Effector CD4-positive, alpha-beta T cell (primary cell): ENCODE measurements around the gene SNU13.
"Not testable (repeated sequence)": the region's sequence is repeated elsewhere in the genome, so short reads cannot be mapped to it uniquely, and the experiment has no call there.

ENCODE experiments used
- DNase-seq: peaks from one replicate; pipeline ENCODE4 v3.0.0-alpha.2; 2020
- total RNA-seq: gene quantifications from one replicate; lab custom pipeline; 2026; lab: John Stamatoyannopoulos, UW

The SNU13 gene
- total RNA-seq = 75.8 reads per million, percentile 77 among the genes with 10 or more reads in this experiment

DNA sequence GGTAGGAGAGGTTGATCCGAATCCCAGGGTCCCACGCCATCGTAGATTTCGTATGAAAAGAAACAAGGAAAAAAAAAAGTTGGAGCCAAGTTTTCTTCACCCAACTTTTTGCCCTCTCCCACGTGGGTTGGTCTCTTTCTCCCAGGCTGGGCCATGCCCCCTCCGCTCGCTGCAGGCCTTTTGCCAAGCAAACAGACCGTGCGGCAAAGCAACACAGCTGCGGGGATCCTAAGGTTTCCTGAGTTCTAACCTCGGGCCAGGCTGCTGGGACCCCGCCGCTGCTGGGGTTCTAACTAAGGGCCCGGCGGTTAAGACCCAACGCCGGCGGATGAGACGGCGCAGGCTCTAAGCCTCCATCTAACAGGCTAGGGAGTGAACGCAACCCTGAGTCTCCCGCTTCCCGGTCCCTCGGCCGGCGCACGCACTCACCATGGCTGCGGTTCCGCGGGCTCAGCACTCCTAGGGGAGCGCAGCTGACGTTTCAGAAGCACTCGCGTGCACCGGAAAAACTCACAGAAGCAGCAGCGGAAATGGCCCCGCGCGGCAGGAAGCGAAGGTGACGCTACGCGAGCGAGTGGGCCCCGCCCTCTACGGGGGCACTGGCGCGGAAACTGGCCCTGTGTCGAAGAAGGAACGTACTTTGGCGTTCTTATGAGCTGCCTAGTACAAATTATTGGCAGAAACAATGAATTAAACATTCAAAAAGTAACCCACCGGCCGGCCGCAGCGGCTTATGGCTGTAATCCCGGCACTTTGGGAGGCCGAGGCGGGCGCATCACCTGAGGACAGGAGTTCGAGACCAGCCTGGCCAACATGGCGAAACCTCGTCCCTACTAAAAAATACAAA is at the start of gene SNU13:
SNU13 (minus strand) TSS at position 503 of the 847 bp plus-strand sequence; CDS start at position 432, 71 bp downstream.
- DNase-seq = peak; percentile 90

DNA sequence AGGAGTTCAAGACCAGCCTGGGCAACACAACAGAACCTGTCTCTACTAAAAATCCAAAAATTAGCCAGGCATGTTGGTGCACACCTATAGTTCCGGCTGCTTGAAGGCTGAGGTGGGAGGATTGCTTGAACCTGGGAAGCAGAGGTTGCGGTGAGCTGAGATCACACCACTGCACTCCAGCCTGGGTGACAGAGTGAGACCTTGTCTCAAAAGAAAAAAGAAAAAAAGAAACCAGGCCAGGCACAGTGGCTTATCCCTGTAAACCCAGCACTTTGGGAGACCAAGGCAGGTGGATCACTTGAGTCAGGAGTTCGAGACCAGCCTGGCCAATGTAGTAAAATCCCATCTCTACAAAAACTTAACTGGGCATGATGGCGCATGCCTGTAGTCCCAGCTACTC is 44.6 kb upstream of the SNU13 start:
- not testable (repeated sequence) for DNase-seq

DNA sequence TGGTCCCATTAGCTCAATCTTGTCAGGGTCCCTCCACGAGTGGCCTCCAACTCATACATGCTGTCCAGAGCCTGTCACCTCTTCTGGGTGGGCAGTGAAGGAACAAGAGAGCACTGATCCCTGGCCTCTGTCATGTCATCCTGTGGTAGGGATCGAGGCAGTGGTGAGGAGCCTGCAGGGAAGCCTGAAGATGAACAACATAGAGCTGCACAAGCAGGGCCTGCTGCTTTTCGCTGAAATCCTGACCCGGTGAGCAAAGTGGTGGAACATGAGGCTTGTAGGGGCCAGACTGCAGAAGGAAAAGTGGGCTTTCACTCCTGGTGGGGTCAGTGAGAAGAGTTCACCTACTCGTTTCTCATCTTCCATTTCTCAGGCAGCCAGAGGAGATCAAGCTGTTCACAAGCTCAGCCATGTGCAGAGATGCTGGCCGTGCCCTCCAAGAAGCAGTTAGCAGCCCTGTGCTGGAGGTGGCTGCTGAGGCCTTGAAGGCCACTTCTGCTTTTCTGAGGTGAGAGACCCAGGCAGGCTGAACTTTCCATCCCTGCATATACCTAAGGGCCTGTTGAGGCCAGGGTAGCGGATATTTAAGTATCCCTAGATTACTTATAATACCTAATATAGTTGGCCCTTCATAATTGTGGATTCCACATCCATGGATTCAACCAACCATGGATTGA is 43.6 kb upstream of the SNU13 start:
- no peak for DNase-seq

DNA sequence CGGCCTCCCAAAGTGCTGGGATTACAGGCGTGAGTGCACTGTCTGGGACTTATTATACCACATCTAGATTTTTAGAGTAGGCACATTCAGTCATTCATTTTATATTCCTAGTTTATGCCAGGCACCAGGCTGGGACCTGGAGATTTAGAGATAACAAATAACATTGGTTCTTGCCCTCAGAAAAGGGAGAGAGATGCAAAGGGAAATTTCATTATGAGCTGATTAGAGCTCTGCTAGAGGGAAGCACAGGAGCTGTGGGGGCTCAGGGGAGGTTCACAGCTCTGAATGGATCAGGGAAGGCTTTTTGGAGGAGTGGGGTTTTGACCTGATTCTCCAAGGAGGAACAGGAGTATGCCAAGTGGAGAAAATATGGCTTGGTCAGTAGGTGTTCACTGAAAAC is 42.9 kb upstream of the SNU13 start:
- DNase-seq = no peak

DNA sequence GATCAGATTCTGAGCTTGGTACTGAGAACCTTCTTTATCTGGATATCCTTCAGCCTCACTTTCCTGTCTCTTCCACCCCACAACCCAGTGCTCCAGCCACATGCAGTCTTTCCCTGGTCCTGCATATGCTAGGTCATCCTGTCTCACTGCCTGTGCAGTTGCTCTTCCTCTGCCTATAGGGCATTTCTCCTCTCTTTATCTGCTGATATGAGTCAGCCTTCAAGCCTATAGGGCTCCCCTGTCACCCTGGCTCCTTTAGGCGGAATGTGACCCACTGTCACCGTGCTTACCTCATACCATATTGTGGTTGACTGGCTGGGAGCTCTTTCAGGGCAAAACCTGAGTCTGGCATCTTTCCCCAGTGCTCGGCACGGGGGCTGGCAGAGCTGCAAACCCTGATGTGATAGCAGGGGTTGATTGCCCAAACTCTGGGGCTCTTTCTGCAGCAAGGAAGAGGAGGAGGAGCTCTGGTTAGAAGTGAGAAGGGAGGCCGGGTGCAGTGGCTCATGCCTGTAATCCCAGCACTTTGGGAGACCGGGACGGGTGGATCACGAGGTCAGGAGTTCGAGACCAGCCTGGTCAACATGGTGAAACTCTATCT is 36.9 kb upstream of the SNU13 start:
- no peak for DNase-seq

DNA sequence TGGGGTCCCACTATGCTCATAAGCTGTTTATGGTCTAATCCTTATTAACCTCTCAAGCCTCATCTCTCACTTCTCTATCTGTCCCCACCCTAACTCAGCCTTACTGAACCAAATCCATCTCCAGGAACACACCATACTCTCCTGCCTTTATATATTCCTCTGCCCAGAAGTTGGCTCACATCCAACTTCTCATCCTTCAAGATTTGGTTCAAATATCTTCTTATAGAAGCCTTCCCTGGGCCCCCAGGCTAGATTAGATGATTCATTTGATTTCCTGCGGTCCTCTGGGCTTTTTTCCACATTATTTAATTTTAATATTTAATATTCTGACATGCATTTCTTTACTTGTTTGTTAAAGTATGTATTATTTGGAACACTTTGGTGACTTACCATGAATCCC is 33.8 kb upstream of the SNU13 start:
- no peak for DNase-seq

DNA sequence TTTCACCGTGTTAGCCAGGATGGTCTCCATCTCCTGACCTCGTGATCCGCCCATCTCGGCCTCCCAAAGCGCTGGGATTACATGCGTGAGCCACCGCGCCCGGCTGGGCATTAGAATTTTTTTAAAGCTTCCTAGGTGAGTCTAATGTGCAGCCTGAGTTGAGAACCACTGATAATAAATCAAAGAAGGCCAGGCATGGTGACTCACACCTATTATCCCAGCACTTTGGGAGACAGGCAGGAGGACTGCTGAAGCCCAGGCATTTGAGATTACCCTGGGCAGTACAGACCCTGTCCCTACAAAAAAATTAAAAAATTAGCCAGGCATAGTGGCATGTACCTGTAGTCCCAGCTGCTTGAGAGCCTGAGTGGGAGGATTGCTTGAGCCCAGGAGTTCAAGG is 24.3 kb upstream of the SNU13 start:
- DNase-seq = no peak

DNA sequence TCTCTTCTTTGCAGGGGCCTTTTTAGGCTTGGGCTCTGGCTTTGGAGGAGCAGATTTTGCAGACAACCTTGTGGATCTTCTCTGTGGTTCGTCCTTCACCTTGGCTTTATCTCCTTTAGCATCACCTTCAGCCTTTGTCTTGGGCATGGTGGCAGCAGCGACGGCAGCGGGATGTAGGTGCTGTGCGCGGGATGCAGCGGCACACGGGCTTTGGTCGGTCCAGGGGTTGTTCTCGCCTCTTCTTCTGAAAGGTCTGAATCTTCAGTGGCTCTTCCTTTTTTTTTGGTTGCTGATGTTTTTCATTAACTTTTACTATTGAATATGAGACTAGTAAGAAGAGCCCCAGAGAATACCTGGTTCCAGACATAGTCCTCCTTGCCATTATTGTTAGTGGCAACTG is 20.7 kb upstream of the SNU13 start:
- DNase-seq = no peak

DNA sequence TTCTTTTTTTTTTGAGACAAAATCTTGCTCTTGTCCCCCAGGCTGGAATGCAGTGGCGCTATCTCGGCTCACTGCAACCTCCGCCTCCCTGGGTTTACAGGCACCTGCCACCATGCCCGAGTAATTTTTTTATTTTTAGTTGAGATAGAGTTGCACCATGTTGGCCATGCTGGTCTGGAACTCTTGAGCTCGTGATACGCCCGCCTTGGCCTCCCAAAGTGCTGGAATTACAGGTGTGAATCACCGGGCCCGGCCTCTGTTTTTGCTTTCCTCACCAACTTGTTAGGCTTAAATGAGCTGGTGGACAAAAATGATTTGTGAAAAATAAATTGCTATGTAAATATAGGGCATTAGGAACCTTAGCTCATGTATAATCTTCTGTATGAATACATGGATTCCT is 14.1 kb upstream of the SNU13 start:
- DNase-seq = no peak

DNA sequence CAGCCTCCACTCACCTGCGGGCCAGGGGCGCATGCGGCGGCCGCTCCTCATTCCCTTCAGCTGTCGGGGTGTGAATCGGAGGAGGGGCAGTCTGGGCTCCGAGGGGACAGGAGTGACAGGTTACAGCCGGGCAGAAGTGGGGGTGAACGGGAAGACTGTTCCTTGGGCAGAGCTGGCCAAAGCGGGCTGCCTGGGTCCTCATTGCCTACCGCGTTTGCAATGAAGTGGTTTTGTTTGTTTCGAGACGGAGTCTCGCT is 11.4 kb upstream of the SNU13 start:
- no peak for DNase-seq

DNA sequence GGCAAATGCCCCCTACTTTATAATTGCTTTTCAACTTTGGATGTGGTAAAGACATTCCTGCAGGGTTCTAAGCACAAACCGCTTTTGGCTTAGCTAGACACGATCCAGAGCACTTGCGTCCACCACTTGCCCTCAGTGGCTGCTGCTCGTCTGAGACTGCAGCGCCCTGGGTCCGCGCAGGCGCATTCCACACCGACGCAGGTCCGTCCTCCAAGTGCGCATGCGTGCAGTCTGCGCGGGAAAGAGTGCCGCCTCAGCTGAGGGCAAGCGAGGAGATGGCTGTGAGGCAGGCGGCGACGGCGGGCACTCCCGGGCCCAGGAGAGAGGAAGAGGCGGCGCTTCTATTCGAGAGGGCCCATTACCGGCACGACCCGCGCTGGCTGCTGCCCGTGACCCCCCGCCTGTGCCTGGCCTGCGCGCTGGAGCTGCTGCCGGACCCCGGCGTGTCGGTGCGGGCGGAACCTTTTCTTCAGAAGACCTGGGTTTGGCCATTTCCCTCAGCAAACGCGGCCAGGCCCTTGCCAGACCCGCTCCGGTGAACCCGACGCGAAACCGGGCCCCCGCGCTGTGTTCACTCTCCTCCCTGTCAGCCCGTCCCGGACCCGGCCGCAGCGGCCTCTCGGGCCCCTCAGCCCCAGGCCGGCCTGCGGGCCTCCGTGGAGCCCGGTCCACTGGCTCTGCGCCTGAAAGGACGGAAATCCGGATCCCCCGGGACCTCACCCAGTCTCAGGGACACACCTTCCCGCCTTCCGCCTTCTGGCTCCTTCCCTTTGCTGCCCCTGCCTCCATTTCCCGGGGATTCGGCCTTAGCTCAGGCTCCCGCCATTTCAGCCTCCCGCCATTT is 10.8 kb upstream of the SNU13 start, which contains the start of gene MEI1:
MEI1 (plus strand) TSS at position 240 of the 844 bp plus-strand sequence; CDS start at position 276, 36 bp downstream.
- DNase-seq = peak; percentile 86

DNA sequence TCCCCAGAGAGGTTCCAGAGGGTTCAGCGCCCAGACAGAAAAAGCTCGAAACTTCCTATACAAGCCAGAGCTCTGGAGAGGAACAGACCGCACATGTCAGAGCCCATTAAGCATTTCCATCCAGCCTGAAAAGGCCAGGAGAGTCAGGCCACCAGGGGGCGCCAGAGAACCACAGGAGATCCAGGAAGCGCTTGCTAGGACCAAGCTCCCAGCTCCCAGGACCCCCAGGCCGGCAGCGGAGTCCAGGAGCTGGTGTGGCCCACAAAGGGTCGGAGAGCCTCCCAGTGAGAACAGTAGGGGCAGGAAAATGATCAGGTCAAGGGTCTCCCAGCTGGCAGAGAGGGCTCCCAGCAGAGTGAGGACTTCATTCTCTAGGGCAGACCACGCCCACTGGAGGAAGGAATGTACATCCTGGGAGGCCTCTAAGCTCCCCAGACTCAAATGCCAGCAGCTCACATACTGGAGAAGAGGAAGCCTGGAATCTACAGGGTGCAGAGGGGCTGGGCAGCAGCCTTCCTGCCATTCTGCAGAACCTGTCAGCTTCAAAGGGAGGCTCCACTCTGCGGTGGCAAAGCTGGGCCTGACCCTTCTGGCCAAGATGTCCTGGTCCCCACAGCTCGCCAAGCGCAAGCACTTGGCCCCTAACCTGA is 8.6 kb upstream of the SNU13 start:
- peak; percentile 94 for DNase-seq

DNA sequence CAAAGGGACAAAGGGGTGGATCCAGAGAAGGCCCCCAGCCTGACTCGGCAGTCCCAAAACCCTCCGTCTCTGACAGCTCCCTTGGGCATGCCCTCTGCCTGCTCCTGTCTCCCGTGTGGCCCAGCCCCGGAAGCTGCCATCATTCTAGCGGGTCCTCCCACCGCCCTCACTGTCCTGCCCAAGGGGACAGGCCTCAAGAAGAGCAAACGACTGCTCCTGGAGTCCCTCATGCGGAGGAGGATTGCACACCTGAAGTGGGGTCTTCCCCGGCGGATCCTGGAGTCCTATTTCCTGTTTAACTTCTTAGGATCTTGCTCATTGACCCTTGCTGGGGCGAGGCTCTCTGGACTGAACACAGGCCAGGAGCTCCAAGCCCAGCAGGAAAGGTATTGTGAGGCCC is 8.0 kb upstream of the SNU13 start:
- DNase-seq = no peak

DNA sequence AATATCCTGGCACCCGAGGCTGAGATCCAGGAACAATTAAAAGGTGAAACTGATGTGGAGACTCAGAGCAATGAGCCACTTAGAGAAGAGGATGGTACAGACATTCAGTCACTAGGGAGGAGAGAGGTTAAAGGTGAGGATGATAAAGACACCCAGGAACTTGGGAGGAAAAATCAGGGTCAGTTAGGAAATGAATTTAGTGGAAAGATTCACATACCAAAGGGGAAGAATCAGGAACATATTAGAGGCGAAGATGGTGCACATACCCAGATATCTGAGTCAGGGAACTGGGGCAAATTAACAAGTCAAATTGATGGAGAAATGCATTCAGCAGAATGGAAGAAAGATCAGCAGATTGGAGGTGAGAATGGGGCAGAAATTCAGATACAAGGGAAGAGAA is 6.5 kb upstream of the SNU13 start:
- no peak for DNase-seq

DNA sequence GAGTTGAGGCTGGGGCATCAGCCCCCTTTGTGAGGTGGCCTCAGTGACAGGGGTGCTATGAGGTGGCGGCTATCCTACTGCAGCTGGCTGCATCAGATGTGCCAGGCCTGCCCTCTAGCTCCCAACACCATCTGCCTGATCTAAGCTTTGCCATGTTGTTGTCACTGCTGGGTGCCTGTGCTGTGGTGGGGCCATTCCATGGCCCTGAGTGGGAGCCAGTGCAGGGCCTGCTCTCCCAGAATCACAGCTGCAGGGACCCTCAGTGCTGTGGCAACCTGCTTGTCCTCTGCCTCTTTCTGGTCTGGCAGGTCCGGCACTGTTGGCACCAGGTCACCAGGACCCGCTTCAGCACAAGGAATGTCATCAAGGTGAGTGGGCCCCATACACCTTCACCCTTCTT is 1.8 kb upstream of the SNU13 start:
- no peak for DNase-seq

DNA sequence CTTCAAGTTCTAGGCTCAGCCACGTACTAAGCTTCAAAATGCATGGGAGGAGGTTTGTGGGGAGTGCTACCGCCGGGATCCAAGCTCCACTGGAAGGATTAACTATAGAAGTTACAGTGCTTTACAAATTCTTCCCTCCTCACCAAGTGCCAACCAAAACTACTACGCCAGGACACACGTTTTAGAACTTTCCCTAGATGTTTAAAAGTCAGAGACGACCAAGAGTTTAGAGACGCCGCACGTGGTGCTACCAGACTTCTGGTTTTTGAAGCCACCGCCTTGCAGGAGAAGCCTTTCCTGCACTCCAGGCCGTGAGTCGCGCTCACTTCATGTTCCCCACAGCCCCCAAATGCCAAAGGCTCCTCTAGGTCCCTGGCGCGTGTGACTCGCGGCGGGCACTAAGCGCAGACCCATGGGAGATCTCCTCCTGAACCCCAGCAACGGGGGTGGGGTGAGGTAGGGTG is 734 bp downstream of the SNU13 start:
- DNase-seq = peak; percentile 5

DNA sequence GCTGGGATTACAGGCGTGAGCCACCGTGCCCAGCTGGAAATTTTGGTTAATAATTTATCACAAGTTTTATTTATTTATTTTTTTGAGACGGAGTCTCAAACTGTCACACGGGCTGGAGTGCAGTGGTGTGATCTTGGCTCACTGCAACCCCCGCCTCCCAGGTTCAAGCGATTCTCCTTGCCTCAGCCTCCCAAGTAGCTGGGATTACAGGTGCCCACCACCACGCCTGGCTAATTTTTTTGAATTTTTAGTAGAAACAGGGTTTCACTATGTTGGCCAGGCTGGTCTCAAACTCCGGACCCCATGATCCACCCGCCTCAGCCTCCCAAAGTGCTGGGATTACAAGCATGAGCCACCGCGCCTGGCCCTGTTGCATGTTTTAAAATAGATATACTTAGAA is 1.8 kb downstream of the SNU13 start:
- not testable (repeated sequence) for DNase-seq

DNA sequence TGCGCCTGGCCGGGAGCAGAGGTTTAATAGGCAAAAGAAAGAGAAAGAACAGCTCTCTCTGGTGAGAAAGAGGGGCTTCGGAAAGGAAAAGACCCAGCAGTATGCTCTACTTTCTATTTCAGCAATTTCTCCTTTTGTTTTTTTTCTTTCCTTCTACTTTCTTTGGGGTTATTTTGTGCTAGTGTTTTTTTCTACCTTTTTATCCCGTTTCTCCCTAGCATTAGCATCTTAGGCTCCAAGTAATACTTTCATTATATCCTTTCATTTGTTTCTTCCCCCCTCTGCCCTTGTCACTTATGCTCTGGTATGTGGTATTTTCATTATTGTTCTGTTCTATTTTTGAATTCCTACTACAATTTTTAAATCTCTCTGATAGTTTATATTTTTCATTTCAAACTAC is 4.5 kb downstream of the SNU13 start:
- no peak for DNase-seq

DNA sequence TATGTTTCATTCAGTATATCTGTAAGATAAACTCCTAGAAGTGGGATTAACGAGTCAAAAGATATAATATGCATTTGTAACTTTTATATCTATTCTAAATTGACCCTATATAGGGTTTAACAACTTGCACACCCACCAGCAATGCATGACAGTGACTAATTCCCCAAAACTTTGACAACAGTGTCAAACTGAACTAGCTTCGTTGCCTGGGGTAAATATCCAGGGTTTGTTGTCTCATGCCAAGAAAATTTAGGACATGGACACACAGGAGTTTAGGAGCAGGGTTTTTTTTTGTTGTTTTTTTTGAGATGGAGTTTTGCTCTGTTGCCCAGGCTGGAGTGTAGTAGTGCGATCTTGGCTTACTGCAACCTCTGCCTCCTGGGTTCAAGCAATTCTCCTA is 5.1 kb downstream of the SNU13 start:
- no peak for DNase-seq

DNA sequence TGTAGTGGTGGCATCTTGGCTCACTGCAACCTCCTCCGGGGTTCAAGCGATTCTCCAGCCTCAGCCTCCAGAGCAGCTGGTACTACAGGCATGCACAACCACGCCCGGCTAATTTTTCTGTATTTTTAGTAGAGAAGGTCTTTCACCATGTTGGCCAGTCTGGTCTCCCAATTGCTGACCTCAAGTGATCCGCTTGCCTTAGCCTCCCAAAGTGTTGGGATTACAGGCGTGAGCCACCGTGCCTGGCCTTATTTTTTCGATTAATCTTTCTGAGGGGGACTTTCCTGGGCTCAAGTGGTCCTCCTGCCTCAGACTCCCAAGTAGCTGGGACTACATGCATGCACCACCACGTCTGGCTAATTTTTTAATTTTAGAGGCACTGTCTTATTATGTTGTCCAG is 5.6 kb downstream of the SNU13 start:
- DNase-seq = no peak

DNA sequence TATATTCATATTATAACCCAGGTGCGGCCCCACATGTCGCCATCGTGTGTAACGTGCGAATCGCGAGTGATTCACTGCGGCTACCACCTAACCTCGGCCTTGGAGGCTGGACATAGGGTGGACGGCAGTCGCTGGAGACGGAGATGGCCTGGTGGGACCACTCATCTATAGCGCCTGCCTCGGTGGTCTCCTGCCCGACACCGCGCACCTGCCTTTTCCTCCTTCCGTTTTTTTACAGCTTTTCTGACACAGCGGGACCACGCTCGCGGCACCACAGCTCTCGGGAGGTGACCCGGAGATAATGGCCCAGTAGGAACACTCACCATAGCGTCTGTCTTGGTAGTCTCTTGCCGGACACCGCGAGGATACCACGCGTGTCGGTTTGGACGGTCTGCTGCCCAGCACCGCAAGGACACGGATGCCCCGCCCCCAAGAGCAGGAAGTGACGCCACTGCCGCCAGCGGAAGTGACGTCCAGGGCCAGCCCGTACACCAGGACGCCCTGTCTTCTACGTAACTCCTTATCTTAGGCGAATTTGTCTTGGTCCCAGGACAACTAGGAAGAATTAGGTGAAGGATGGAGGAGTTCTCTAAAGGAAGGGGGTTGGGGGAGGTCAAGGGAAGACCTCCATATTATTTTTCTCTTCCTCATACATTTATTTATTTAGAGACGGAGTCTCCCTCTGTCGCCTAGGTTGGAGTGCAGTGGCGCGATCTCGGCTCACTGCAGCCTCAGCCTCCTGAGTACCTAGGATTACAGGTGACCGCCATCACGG is 6.4 kb downstream of the SNU13 start:
- DNase-seq = peak; percentile 80

DNA sequence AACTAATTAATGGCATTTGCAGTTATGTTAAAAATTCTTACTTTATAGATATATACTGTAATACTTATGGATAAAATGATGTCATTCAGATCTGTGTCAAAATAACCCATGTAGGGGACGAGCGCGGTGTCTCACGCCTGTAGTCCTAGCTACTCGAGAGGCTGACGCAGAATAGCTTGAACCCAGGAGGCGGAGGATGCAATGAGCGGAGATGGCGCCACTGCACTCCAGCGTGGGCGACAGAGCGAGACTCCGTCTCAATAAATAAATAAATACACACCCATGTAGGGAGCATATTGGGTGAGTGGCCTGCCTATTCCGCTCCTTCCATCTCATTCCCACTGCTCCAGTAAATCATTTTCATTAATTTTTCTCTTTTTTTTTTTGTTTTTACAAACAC is 7.1 kb downstream of the SNU13 start:
- DNase-seq = no peak
